B cell (primary cell): ENCODE data around the gene MYOCD.

Experiments used
- CTCF ChIP-seq: fragments of 200-600 bp; IDR thresholded peaks from one replicate; pipeline ENCODE4 v1.8.0; 2022; ENCODE audit warnings: antibody characterized with exemption, mild to moderate bottlenecking
- EZH2 ChIP-seq: IDR thresholded peaks from 2 replicates; pipeline ENCODE4 v1.6.1; 2012; ENCODE audit warnings: borderline replicate concordance, low read depth, mild to moderate bottlenecking, moderate library complexity, low read length; ENCODE audit not compliant: insufficient read depth, poor library complexity, severe bottlenecking

- no peak for TF ChIP-seq EZH2
- no peak for TF ChIP-seq CTCF
These were observed 18.8 kb upstream of the MYOCD start for GRCh38 chr17:12646761-12647422.
